HepG2 (cell line): ENCODE measurements around the gene SNRNP48. TPM values are rescaled to one million over a fixed set of nuclear protein-coding genes. Genes with fewer than 3 reads are reported as not detected.

Experiments used
- ATAD3A ChIP-seq: sonication (generic); formaldehyde crosslinking; IDR thresholded peaks from 2 replicates; pipeline ENCODE4 v1.4.0; 2020; ENCODE audit warnings: missing genetic modification reagents
- KAT8 ChIP-seq: IDR thresholded peaks from 2 replicates; pipeline ENCODE4 v1.6.1; 2016; ENCODE audit warnings: missing genetic modification reagents, missing compliant biosample characterization
- MAFG ChIP-seq: sonication (generic); formaldehyde crosslinking; IDR thresholded peaks from 2 replicates; pipeline ENCODE4 v1.5.1; 2020; ENCODE audit warnings: mild to moderate bottlenecking, missing genetic modification reagents
- NR2F2 ChIP-seq: IDR thresholded peaks from 2 replicates; pipeline ENCODE4 v1.6.1; 2012; ENCODE audit warnings: low read depth, inconsistent platforms, borderline replicate concordance
- POLR2G ChIP-seq: fragments of 200-400 bp; formaldehyde crosslinking; IDR thresholded peaks from 2 replicates; pipeline ENCODE4 v1.6.1; 2018; ENCODE audit warnings: mild to moderate bottlenecking, low read depth, low read length, moderate library complexity
- SALL1 ChIP-seq: sonication (generic); formaldehyde crosslinking; IDR thresholded peaks from 2 replicates; pipeline ENCODE4 v1.8.0; 2022; ENCODE audit warnings: mild to moderate bottlenecking, missing genetic modification reagents
- SKIL ChIP-seq: sonication (generic); formaldehyde crosslinking; IDR thresholded peaks from 2 replicates; pipeline ENCODE4 v1.8.0; 2022; ENCODE audit warnings: missing genetic modification reagents, mild to moderate bottlenecking, moderate library complexity, borderline replicate concordance
- SMAD9 ChIP-seq: sonication (generic); formaldehyde crosslinking; IDR thresholded peaks from 2 replicates; pipeline ENCODE4 v1.5.1; 2020; ENCODE audit warnings: mild to moderate bottlenecking, missing genetic modification reagents
- THAP9 ChIP-seq: sonication (generic); formaldehyde crosslinking; IDR thresholded peaks from 2 replicates; pipeline ENCODE4; 2020; ENCODE audit warnings: missing genetic modification reagents, mild to moderate bottlenecking, borderline replicate concordance
- ZC3H13 ChIP-seq: sonication (generic); formaldehyde crosslinking; IDR thresholded peaks from 2 replicates; pipeline ENCODE4 v1.8.1; 2023; ENCODE audit warnings: mild to moderate bottlenecking, missing genetic modification reagents, moderate library complexity
- ZHX2 ChIP-seq, 2 experiments: sonication (generic) in 1 of 2; formaldehyde crosslinking in 1 of 2; IDR thresholded peaks; 2 replicates each; pipeline versions ENCODE4 v1.6.1 to v1.9.0; 2014 to 2022; ENCODE audit warnings: antibody characterized with exemption in 1 of 2, borderline replicate concordance in 1 of 2, inconsistent platforms in 1 of 2, low read depth in 1 of 2, missing genetic modification reagents in 1 of 2
- ZNF138 ChIP-seq: sonication (generic); formaldehyde crosslinking; IDR thresholded peaks from 2 replicates; pipeline ENCODE4 v1.5.0; 2020; ENCODE audit warnings: mild to moderate bottlenecking, low read depth, missing genetic modification reagents
- ZNF143 ChIP-seq: sonication (generic); formaldehyde crosslinking; IDR thresholded peaks from 2 replicates; pipeline ENCODE4 v1.4.0; 2020; ENCODE audit warnings: missing genetic modification reagents
- ZNF431 ChIP-seq: sonication (generic); formaldehyde crosslinking; IDR thresholded peaks from 2 replicates; pipeline ENCODE4 v1.9.0; 2022; ENCODE audit warnings: missing genetic modification reagents, low read depth, mild to moderate bottlenecking, borderline replicate concordance
- ZNF775 ChIP-seq: sonication (generic); formaldehyde crosslinking; IDR thresholded peaks from 2 replicates; pipeline ENCODE4 v1.4.0; 2020; ENCODE audit warnings: missing genetic modification reagents, mild to moderate bottlenecking, moderate library complexity, borderline replicate concordance
- ZNF780A ChIP-seq: sonication (generic); formaldehyde crosslinking; IDR thresholded peaks from 2 replicates; pipeline ENCODE4 v1.8.0; 2022; ENCODE audit warnings: mild to moderate bottlenecking, missing genetic modification reagents, moderate library complexity
- ZNF784 ChIP-seq: sonication (generic); formaldehyde crosslinking; IDR thresholded peaks from 2 replicates; pipeline ENCODE4 v1.5.1; 2020; ENCODE audit warnings: missing genetic modification reagents, mild to moderate bottlenecking, borderline replicate concordance
- polyA plus RNA-seq, 8 experiments: library from polyadenylated mRNA; depleted of rRNA in 3 of 8; stranded (reverse) in 7 of 8; unstranded in 1 of 8; fragments of >200 nt; fragmentation: Illumina TruSeq in 4 of 8; extraction: Trizol in 4 of 8; gene quantifications; 2 replicates each; pipeline versions ENCODE4 v1.2.1 to v1.2.3, GENCODE V29; 2011 to 2016; ENCODE audit warnings: low read depth in 4 of 8, missing spikeins in 1 of 8, mixed read lengths in 1 of 8; ENCODE audit not compliant: insufficient read depth in 1 of 8
- total RNA-seq, 5 experiments: library from RNA; depleted of rRNA; stranded (reverse); fragments of >200 nt; fragmentation: Illumina TruSeq; extraction: Trizol; gene quantifications; 2 replicates each; pipeline ENCODE4 v1.2.3, GENCODE V29; 2016; ENCODE audit warnings: low read depth in 1 of 5

The SNRNP48 gene
- total and polyA plus RNA-seq, 2 of the 13 experiments (the other 11 are each of a cell fraction or from before 2014, with no cell fraction given): 17.5 to 47.5 TPM

- no peak for TF ChIP-seq ZHX2 (IDR thresholded peaks at IDR 0.05; ENCODE audit: low read depth)
- no peak for TF ChIP-seq ZHX2 (CRISPR knock-in tag; IDR thresholded peaks at IDR 0.05; ENCODE audit: borderline replicate concordance)
- no peak for TF ChIP-seq ZC3H13 (CRISPR knock-in tag)
- TF ChIP-seq ZNF780A (CRISPR knock-in tag): no peak
- TF ChIP-seq POLR2G: no peak; the same call in 1 of the 2 replicates
- no peak for TF ChIP-seq SMAD9 (CRISPR knock-in tag)
- TF ChIP-seq ZNF138 (CRISPR knock-in tag): no peak
- no peak for TF ChIP-seq SALL1
- no peak for TF ChIP-seq ATAD3A (CRISPR knock-in tag)
- no peak for TF ChIP-seq SKIL (CRISPR knock-in tag)
- peak; percentile 51; the same call in 1 of the 2 replicates for TF ChIP-seq KAT8
- TF ChIP-seq ZNF143: no peak
- no peak for TF ChIP-seq ZNF775
- no peak for TF ChIP-seq ZNF431 (CRISPR knock-in tag)
- peak; percentile 59; the same call in 1 of the 2 replicates for TF ChIP-seq THAP9
- TF ChIP-seq NR2F2: no peak
- no peak for TF ChIP-seq ZNF784 (CRISPR knock-in tag)
- no peak for TF ChIP-seq MAFG (CRISPR knock-in tag)
Observed at GRCh38 chr6:7580927-7581618, 8.9 kb upstream of the SNRNP48 start (continued).
